Activated CD4-positive, alpha-beta T cell treated with anti-CD3 and anti-CD28 coated beads, Interleukin-2, amount 50 U/mL, for 16 hours (primary cell): Measurements from ENCODE around the gene CFAP47.
"Not testable (repeated sequence)": the region's sequence is repeated elsewhere in the genome, so short reads cannot be mapped to it uniquely, and the experiment has no call there.

ENCODE experiments used
- DNase-seq: peaks from one replicate; pipeline ENCODE4 v3.0.0-alpha.2; 2020

Gene CFAP47

GRCh38 chrX:35919536-35920309, at the start of gene CFAP47:
Gene CFAP47 (plus strand): TSS chrX:35919734. CDS start chrX:35919800, 66 bp downstream.
- no peak for DNase-seq

- no peak for DNase-seq
Measured at GRCh38 chrX:35880601-35881000, 38.9 kb upstream of the CFAP47 start.

GRCh38 chrX:35886135-35886534, 33.4 kb upstream of the CFAP47 start:
- no peak for DNase-seq

GRCh38 chrX:35890699-35891098, 28.8 kb upstream of the CFAP47 start:
- DNase-seq = peak; percentile 66

- DNase-seq = not testable (repeated sequence)
Measured at GRCh38 chrX:35986816-35987215, 67.3 kb downstream of the CFAP47 start.

GRCh38 chrX:36007207-36007606, 87.7 kb downstream of the CFAP47 start:
- no peak for DNase-seq

GRCh38 chrX:36019125-36019524, 99.6 kb downstream of the CFAP47 start:
- DNase-seq = no peak

- no peak for DNase-seq
Measured at GRCh38 chrX:36035550-36035949, 116.0 kb downstream of the CFAP47 start.

GRCh38 chrX:36062778-36063177, 143.2 kb downstream of the CFAP47 start:
- no peak for DNase-seq

GRCh38 chrX:36071061-36071460, 151.5 kb downstream of the CFAP47 start:
- no peak for DNase-seq

GRCh38 chrX:36075009-36075408, 155.5 kb downstream of the CFAP47 start:
- DNase-seq = not testable (repeated sequence)

GRCh38 chrX:36083256-36083655, 163.7 kb downstream of the CFAP47 start:
- DNase-seq = no peak

GRCh38 chrX:36087366-36087765, 167.8 kb downstream of the CFAP47 start:
- DNase-seq = no peak

- not testable (repeated sequence) for DNase-seq
Measured at GRCh38 chrX:36088939-36089338, 169.4 kb downstream of the CFAP47 start.

- DNase-seq = no peak
Measured at GRCh38 chrX:36102425-36102824, 182.9 kb downstream of the CFAP47 start.

- DNase-seq = no peak
Measured at GRCh38 chrX:36116222-36116621, 196.7 kb downstream of the CFAP47 start.

- no peak for DNase-seq
Measured at GRCh38 chrX:36159254-36159653, 239.7 kb downstream of the CFAP47 start.

GRCh38 chrX:36160081-36160480, 240.5 kb downstream of the CFAP47 start:
- DNase-seq = no peak

- DNase-seq = no peak
Measured at GRCh38 chrX:36198575-36198974, 279.0 kb downstream of the CFAP47 start.

- no peak for DNase-seq
Measured at GRCh38 chrX:36199928-36200327, 280.4 kb downstream of the CFAP47 start.

GRCh38 chrX:36214924-36215323, 295.4 kb downstream of the CFAP47 start:
- no peak for DNase-seq

- no peak for DNase-seq
Measured at GRCh38 chrX:36218801-36219200, 299.3 kb downstream of the CFAP47 start.

GRCh38 chrX:36234840-36235528, 315.4 kb downstream of the CFAP47 start:
- not testable (repeated sequence) for DNase-seq

- DNase-seq = no peak
Measured at GRCh38 chrX:36241397-36241796, 321.9 kb downstream of the CFAP47 start.
